ENCODE measurements around the gene VSTM4.

VSTM4 gene

GRCh38 chr10:48982584-48982983 is 132.7 kb downstream of the VSTM4 start:
- in situ Hi-C loops (cut with MboI; ENCODE audit: low pct_unique_long_range_greater_than_20kb, low sequenced_read_pairs, unreplicated experiment), result loop anchor here (25.0 kb wide), 1 partner anchor 530 kb away; no protein-coding TSS in a partner anchor
- TF ChIP-seq, protein P1, sequence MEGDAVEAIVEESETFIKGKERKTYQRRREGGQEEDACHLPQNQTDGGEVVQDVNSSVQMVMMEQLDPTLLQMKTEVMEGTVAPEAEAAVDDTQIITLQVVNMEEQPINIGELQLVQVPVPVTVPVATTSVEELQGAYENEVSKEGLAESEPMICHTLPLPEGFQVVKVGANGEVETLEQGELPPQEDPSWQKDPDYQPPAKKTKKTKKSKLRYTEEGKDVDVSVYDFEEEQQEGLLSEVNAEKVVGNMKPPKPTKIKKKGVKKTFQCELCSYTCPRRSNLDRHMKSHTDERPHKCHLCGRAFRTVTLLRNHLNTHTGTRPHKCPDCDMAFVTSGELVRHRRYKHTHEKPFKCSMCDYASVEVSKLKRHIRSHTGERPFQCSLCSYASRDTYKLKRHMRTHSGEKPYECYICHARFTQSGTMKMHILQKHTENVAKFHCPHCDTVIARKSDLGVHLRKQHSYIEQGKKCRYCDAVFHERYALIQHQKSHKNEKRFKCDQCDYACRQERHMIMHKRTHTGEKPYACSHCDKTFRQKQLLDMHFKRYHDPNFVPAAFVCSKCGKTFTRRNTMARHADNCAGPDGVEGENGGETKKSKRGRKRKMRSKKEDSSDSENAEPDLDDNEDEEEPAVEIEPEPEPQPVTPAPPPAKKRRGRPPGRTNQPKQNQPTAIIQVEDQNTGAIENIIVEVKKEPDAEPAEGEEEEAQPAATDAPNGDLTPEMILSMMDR (IDR thresholded peaks at IDR 0.05; ENCODE audit: extremely low read depth, insufficient read depth, missing control alignments), result no peak
- DNase-seq (ENCODE audit: low spot score), result no peak

- in situ Hi-C loops (cut with MboI; ENCODE audit: low pct_unique_long_range_greater_than_20kb, low sequenced_read_pairs, unreplicated experiment), result loop anchor here (25.0 kb wide), 1 partner anchor 531 kb away; no protein-coding TSS in a partner anchor
- TF ChIP-seq, protein P1 (IDR thresholded peaks at IDR 0.05; ENCODE audit: extremely low read depth, insufficient read depth, missing control alignments), result peak; percentile 75
- peak; percentile 68 for DNase-seq (ENCODE audit: low spot score)
These were observed 133.9 kb downstream of the VSTM4 start for GRCh38 chr10:48981310-48981907.

- TF ChIP-seq, protein P1 (IDR thresholded peaks at IDR 0.05; ENCODE audit: extremely low read depth, insufficient read depth, missing control alignments), result no peak
- in situ Hi-C loops (cut with MboI; ENCODE audit: low pct_unique_long_range_greater_than_20kb, low sequenced_read_pairs, unreplicated experiment), result loop anchor here (25.0 kb wide), 1 partner anchor 534 kb away; no protein-coding TSS in a partner anchor
- DNase-seq (ENCODE audit: low spot score), result no peak
These were observed 137.0 kb downstream of the VSTM4 start for GRCh38 chr10:48978318-48978717.

DNA sequence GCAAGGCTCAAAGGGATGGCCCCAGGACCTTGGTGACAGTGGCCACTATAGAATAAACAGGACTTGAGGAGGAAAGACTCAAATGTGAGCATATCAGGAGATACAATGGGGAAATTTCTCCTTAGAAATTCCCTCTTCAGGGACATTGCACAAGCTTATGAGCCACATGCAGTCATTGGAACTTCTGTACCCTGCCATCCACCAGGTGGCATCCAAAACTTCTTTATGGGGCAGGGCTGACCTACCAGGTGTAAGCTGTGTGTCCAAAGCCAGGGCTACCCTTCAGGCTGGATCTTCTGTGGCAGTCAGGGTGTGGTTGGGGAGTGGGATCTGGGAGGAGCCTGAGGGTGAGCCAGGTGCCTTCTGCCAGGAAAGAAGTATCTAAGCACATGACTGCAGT is 139.1 kb downstream of the VSTM4 start:
- TF ChIP-seq, protein P1 (IDR thresholded peaks at IDR 0.05; ENCODE audit: extremely low read depth, insufficient read depth, missing control alignments), result peak; percentile 27
- DNase-seq (ENCODE audit: low spot score), result no peak
- in situ Hi-C loops (cut with MboI; ENCODE audit: low pct_unique_long_range_greater_than_20kb, low sequenced_read_pairs, unreplicated experiment), result loop anchor here (25.0 kb wide), 1 partner anchor 536 kb away; no protein-coding TSS in a partner anchor

DNA sequence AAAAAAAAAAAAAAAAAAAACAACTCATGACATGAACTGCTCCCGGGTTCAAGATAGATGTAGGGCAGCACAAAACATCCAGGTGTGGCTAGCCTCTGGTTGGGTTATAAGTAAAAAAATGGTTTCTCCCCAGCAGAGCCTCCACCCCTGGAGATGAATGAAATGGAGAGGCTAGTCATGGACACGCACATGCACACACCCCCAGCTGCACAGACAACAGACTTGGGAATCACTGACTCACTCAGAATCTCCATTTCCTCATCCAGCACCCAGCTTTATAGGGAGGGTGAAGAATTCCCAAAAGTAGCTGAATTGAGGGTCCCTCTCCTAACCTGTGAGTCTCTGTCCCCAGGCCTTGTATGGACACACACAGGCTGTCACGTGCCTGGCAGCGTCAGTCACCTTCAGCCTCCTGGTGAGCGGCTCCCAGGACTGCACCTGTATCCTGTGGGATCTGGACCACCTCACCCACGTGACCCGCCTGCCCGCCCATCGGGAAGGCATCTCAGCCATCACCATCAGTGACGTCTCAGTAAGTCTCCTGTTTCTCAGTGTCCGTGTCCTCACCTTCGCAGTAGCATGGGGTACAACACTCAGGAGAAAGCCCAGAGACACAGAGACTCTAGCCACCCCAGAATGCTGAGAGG is 140.7 kb downstream of the VSTM4 start:
- TF ChIP-seq, protein P1 (IDR thresholded peaks at IDR 0.05; ENCODE audit: extremely low read depth, insufficient read depth, missing control alignments), result no peak
- in situ Hi-C loops (cut with MboI; ENCODE audit: low pct_unique_long_range_greater_than_20kb, low sequenced_read_pairs, unreplicated experiment), result loop anchor here (25.0 kb wide), 1 partner anchor 538 kb away; no protein-coding TSS in a partner anchor
- no peak for DNase-seq (ENCODE audit: low spot score)

DNA sequence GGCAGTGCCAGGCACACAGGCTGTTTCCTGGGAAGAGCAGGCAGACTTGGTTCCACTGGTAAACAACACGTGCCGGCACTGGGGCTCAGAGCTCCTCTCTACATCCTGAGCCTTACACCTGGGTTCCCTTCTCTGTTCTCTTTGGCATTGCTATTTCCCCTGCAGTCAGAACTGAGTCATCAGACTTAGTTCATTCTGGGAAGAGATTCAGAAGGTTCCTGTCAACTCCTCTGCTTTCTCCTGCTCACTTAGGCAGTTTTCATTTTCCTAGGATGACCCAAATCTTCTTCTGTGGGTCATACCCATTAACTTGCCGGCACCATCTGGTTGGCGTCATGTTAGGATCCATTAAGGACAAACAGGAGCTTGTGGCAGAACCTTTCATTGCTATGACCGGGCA is 142.3 kb downstream of the VSTM4 start:
- in situ Hi-C loops (cut with MboI; ENCODE audit: low pct_unique_long_range_greater_than_20kb, low sequenced_read_pairs, unreplicated experiment), result no loop called here
- no peak for DNase-seq (ENCODE audit: low spot score)
- TF ChIP-seq, protein P1 (IDR thresholded peaks at IDR 0.05; ENCODE audit: extremely low read depth, insufficient read depth, missing control alignments), result no peak

All from GM13977 (cell line).